Fibroblast of skin of scalp (primary cell): ENCODE data around the gene MYH9.

Source experiments
- DNase-seq: peaks from one replicate; pipeline ENCODE4 v3.0.0-alpha.2; 2013

The MYH9 gene

GRCh38 chr22:36306227-36306626, 81.5 kb downstream of the MYH9 start:
- no peak for DNase-seq

DNA sequence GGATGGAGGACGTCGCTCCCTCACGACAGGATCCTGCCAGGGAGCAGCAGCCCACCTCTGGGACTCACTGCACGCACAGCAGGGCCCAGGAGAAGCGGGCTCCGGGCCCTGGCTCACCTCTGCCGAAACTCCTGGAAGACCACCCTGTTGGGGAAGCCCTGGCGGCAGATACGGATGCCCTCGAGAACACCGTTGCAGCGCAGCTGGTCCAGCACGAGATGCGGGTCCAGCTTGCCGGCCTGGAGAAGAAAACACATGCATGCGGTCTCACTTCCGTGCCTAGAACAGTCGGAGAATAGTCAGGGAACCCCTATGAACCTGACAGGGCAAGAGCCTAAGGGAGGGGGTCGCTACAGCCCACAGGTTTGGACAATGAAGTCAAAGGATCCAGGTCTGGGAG, 82.0 kb downstream of the MYH9 start:
- DNase-seq, result no peak

GRCh38 chr22:36304429-36304828, 83.3 kb downstream of the MYH9 start:
- no peak for DNase-seq

DNA sequence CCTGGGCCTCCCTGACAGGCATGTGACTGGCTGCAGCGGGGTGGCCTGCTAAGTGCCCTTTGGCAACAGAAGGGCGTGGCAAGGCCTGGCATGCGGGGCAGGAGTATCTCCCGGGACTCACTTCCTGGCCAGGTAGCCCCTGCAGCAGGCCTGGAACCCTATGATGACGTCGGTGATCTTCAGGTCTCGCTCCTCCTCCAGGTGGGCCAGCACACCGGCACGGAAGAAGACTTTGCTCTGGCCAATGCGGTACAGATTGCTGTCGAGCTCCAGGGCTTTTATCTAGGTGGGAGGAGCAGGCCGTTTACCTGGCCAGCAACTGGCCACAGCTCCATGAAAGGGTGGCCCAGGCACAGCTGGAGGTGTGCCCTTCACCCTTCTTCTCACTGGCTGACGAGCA, 83.9 kb downstream of the MYH9 start:
- DNase-seq, result no peak

GRCh38 chr22:36303115-36303467, 84.7 kb downstream of the MYH9 start:
- DNase-seq, result no peak

DNA sequence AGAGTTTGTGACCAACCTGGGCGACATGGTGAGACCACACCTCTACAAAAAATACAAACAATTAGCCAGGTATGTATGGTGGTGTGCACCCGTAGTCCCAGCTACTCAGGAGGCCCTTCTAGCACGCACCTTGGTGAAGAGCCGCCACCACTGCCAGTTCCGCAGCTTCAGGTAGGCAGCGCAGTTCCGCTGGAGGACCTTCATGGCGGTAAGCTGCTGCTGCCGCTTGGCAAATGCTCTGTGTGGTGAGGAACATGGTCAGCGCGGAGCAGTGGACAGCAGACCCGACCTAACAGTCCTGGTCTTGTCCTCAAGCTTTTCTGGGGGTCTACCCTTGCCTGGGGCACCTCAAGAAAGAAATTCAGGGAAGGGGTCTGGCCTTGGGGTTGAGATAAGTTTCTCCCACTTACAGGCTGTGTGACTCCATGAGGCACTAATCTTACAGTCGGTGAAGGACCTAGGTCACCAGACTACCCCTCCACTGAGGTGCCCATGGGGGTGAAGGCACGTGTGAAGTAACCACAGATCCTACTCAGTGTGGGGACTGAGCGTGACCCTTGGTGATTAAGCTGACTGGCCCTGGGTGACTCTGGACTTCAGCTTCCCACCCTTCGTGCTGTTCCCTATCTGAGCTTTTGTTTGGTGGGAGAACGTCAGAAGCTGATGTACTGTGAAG, 85.2 kb downstream of the MYH9 start:
- no peak for DNase-seq

DNA sequence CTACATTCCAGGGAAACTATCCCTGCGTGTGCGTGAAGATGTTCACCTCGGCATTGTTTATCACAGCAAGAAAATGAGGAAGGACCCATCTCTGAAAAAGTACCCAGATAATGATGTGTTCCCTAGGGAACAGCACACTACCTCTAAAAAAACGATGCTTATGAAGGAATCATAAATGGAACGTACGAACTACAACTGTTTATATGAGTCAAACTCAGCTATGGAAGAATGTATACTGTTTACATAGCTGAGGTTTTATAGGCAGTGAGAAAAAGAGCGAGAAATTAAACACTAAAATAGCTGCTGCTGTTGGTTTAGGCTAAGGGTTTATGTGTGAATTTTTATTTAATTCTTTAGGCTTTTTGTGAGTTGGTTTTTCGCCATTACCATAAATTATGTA, 85.9 kb downstream of the MYH9 start:
- DNase-seq, result no peak

- peak; percentile 50 for DNase-seq
Measured at GRCh38 chr22:36301384-36301828, 86.4 kb downstream of the MYH9 start.

GRCh38 chr22:36300396-36301212, 87.2 kb downstream of the MYH9 start:
- DNase-seq, result no peak

GRCh38 chr22:36299911-36300310, 87.9 kb downstream of the MYH9 start:
- no peak for DNase-seq

DNA sequence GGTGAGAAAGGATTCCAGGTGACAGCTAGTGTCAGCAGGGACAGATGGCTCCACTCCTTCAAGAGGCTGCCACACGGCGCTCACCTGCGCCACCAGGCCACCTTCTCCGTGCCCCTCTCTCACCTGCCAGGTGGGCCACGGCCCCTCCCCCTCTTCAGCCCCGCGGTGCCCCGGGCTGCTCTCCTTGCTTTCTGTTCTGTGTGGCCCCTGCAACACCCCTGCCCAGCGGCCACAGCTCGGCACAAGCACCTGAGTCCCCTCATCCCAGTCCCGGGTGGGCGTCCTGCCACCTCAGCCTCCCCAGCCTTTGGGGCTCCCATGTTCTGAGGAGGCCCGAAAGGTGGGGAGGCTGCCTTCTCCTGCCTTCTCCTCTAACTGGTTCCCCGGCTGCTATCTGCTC, 88.5 kb downstream of the MYH9 start:
- DNase-seq, result no peak

GRCh38 chr22:36298601-36299000, 89.2 kb downstream of the MYH9 start:
- DNase-seq, result no peak

DNA sequence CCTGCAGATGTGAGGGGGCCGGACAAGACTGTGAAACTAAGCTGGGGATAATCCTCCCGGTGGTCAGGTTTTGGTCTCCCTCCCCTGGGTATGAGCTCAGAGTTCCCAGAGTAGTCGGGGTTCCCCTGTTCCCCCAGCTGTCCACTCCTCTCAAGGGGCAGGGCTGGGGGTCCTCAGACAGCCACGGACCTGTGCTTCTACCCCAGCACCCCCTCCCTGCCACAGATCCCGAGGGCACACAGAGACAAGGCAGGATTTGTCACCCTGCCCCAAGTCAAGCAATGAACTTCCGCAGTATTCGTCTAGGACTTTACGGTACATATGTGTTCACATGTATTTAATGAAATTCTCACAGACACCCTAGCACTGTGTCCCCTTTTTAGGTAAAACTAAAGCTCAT, 89.6 kb downstream of the MYH9 start:
- no peak for DNase-seq

DNA sequence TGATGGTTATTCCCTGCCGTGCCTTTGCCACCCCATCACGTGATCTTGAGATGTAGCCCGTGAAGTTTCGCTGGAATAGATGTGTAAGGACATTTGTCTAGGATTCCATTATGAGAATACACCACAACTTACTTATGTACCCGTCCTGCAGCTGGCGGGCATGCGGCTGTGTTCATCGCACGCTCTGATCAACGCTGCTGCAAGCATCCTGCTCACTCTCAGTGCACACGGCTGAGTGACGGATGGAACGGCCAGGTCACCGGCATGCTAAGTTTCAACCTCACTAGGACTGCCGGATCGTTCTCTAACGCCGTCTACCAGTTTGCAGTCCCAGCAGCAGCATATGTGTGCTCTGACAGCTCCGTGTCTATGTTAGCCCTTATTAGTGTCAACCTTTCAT, 90.2 kb downstream of the MYH9 start:
- DNase-seq, result no peak

GRCh38 chr22:36296690-36297089, 91.1 kb downstream of the MYH9 start:
- no peak for DNase-seq

DNA sequence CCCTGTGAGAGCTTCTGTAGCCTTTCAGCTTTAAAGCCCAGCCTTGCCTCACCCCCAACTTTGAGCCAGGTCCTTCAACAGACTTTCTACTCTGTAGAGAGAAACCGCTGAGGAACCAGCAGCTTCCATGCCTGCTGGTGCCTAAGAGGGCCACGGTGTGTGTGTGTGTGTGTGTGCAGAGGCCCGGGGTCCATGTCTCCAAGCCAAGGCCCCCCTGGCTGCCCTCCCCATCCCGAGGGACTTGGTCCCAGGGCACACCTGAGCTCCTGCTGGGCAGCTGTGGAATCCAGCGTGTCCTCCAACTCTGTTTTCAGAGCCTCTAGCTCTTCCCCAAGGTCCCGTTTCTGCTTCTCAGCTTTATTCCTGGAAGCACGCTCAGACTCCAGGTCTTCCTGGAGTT, 92.5 kb downstream of the MYH9 start:
- no peak for DNase-seq

DNA sequence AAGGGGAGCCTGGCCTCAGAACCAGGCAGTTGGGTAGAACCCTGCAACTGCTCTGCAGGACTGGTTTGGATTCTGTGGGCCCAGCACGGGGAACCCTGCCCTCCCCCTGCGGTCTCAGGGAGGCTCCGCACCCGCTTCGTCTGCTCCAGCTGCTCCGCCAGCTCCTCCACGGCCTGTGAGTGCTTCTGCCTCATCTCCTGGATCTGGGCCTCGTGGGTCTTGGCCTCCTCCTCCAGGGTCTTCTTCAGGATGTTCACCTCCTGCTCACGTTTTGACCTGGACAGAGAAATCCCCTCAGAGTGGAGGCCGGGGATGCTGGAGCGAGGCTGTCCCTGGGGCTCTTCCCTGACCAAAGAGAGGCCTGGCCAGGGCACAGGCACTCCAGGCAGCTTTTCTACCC, 93.0 kb downstream of the MYH9 start:
- DNase-seq, result no peak

GRCh38 chr22:36294293-36294620, 93.5 kb downstream of the MYH9 start:
- DNase-seq, result no peak

- DNase-seq, result no peak
Measured at GRCh38 chr22:36293606-36294292, 94.0 kb downstream of the MYH9 start.

- DNase-seq, result no peak
Measured at GRCh38 chr22:36292823-36293530, 94.8 kb downstream of the MYH9 start.

GRCh38 chr22:36291831-36292740, 95.7 kb downstream of the MYH9 start:
- DNase-seq, result no peak
